ENCODE results near the gene ASB1. TPM values are rescaled to one million over a fixed set of nuclear protein-coding genes. Genes with fewer than 3 reads are reported as not detected.

ASB1 gene
- total and polyA plus RNA-seq, 10 of the 15 experiments (the other 5 are each of a cell fraction or from before 2014, with no cell fraction given): 5.2 to 31.2 (median 25.8) TPM

DNA sequence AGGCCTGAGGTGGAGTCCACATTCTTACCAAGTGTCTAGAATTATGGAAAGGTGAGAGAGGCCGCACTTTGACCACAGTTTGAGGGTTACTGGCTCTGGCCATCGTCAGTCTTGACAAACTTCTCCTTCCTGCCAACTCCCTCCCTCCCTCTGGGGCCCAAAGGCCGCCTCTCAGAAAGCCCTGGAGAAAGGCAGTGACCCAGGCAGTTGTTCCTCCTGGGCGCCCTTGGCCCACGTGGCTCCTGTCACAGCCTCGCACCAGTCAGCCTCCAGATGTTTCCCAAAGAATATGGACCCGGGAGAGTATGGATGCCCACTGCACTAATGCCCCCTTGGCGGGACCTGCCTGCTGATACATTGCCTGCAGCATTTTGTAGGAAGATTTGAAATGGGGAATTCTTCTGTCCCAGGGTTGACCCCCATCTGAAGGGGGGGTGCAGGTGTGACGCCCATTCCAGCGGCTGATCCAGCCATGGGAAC is 61.7 kb downstream of the ASB1 start (continued):
- no peak for TF ChIP-seq KLF5 (IDR thresholded peaks at IDR 0.05; ENCODE audit: partially characterized antibody)

DNA sequence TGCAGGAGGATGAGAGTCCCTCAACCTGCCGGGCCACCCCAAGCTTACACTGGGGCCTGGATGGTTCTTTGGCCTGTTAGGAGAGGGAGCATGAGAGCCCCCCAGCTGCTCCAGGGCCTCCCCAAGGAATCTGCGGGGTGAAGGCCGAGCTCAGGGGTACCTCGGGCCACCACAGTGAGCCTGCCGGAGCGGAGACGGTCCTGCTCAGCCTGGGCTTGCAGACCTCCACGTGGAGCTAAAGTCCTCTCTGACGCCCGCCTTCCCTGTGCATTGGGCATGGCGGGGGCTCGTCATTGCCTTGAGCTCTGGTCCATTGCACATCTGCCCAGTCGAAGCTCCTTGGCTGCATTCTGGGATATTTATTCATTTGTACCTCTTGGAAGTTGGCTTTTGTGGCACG is 62.7 kb downstream of the ASB1 start:
- SMC1A ChIA-PET (ENCODE audit: uncharacterized antibody, unreplicated experiment): no interaction called here
- CTCF ChIA-PET: no interaction called here
- in situ Hi-C loops (cut with MboI) (no loop called here), intact Hi-C loops (cut with micrococcal nuclease; ENCODE audit: unreplicated experiment) (no loop called here)
- H3K9me3 ChIP-seq (replicated peaks; ENCODE audit: control insufficient read depth, insufficient read depth, low read length): no peaks in the 10 kb centered on the region
- no peak overlapping the region for H3K4me2 ChIP-seq (ENCODE audit: control insufficient read depth, insufficient read depth)
- H3K4me3 ChIP-seq: no peak overlapping the region
- BruUV-seq (replicated peaks): no TSS peak
- no peak for DNase-seq (ENCODE audit: low read depth, low spot score)
- H3K79me2 ChIP-seq (ENCODE audit: control insufficient read depth, insufficient read depth, low read length): no peaks in the 10 kb centered on the region
- H3K27me3 ChIP-seq (replicated peaks in 1 of 2; ENCODE audit: control insufficient read depth in 2 of 2, insufficient read depth in 2 of 2, low read length in 1 of 2): no peaks in the 10 kb centered on the region; a peak in 1 of 4 replicates
- POLR2A ChIA-PET: no interaction called here
- no peak overlapping the region for H3K27ac ChIP-seq (ENCODE audit: control insufficient read depth, insufficient read depth)
- no peak overlapping the region for H2AFZ ChIP-seq (ENCODE audit: control insufficient read depth, low read depth, low read length)
- no peaks in the 10 kb centered on the region for H3K36me3 ChIP-seq (ENCODE audit: control insufficient read depth in 2 of 2, insufficient read depth in 2 of 2, low read length in 1 of 2)
- 41% methylated on average over 14 of the region's 14 CpGs for WGBS (ENCODE audit: insufficient coverage, insufficient replicate concordance, low lambda C conversion rate, missing lambda C conversion rate)
- RAD21 ChIA-PET (ENCODE audit: unreplicated experiment): no interaction called here
- no peak overlapping the region for H3K9ac ChIP-seq (ENCODE audit: control insufficient read depth, insufficient read depth, low read length)
- ATAC-seq: no peak
- no peak for TF ChIP-seq IRF4 (IDR thresholded peaks at IDR 0.05; ENCODE audit: low read depth, low read length)
- no peak for TF ChIP-seq ZNF207 (IDR thresholded peaks at IDR 0.05; ENCODE audit: borderline replicate concordance)
- TF ChIP-seq NRF1 (conservative IDR thresholded peaks at IDR 0.05; ENCODE audit: low read depth, low read length): no peak
- TF ChIP-seq ESRRA (IDR thresholded peaks at IDR 0.05; ENCODE audit: low read length): no peak
- TF ChIP-seq CHD2 (IDR thresholded peaks at IDR 0.05; ENCODE audit: borderline replicate concordance, low read depth, low read length): no peak
- TF ChIP-seq, protein P1, sequence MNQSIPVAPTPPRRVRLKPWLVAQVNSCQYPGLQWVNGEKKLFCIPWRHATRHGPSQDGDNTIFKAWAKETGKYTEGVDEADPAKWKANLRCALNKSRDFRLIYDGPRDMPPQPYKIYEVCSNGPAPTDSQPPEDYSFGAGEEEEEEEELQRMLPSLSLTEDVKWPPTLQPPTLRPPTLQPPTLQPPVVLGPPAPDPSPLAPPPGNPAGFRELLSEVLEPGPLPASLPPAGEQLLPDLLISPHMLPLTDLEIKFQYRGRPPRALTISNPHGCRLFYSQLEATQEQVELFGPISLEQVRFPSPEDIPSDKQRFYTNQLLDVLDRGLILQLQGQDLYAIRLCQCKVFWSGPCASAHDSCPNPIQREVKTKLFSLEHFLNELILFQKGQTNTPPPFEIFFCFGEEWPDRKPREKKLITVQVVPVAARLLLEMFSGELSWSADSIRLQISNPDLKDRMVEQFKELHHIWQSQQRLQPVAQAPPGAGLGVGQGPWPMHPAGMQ (IDR thresholded peaks at IDR 0.05; ENCODE audit: borderline replicate concordance): no peak
- no peak for TF ChIP-seq SIN3A (IDR thresholded peaks at IDR 0.05; ENCODE audit: low read depth, low read length)
- TF ChIP-seq, protein P2, sequence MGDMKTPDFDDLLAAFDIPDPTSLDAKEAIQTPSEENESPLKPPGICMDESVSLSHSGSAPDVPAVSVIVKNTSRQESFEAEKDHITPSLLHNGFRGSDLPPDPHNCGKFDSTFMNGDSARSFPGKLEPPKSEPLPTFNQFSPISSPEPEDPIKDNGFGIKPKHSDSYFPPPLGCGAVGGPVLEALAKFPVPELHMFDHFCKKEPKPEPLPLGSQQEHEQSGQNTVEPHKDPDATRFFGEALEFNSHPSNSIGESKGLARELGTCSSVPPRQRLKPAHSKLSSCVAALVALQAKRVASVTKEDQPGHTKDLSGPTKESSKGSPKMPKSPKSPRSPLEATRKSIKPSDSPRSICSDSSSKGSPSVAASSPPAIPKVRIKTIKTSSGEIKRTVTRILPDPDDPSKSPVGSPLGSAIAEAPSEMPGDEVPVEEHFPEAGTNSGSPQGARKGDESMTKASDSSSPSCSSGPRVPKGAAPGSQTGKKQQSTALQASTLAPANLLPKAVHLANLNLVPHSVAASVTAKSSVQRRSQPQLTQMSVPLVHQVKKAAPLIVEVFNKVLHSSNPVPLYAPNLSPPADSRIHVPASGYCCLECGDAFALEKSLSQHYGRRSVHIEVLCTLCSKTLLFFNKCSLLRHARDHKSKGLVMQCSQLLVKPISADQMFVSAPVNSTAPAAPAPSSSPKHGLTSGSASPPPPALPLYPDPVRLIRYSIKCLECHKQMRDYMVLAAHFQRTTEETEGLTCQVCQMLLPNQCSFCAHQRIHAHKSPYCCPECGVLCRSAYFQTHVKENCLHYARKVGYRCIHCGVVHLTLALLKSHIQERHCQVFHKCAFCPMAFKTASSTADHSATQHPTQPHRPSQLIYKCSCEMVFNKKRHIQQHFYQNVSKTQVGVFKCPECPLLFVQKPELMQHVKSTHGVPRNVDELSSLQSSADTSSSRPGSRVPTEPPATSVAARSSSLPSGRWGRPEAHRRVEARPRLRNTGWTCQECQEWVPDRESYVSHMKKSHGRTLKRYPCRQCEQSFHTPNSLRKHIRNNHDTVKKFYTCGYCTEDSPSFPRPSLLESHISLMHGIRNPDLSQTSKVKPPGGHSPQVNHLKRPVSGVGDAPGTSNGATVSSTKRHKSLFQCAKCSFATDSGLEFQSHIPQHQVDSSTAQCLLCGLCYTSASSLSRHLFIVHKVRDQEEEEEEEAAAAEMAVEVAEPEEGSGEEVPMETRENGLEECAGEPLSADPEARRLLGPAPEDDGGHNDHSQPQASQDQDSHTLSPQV (IDR thresholded peaks at IDR 0.05): no peak
- TF ChIP-seq GABPA (IDR thresholded peaks at IDR 0.05; ENCODE audit: low read depth): no peak
- TF ChIP-seq SREBF2 (IDR thresholded peaks at IDR 0.05; ENCODE audit: low read length): no peak
- FAIRE-seq: no peak
- peaks cover 10% of the 10 kb centered on the region for H3K4me1 ChIP-seq (ENCODE audit: control insufficient read depth, insufficient read depth, low read length)
- no peaks in the 10 kb centered on the region for H4K20me1 ChIP-seq (ENCODE audit: control insufficient read depth, insufficient read depth)

Measured in GM12878 (cell line).